ENCODE results near the gene F12.

DNA sequence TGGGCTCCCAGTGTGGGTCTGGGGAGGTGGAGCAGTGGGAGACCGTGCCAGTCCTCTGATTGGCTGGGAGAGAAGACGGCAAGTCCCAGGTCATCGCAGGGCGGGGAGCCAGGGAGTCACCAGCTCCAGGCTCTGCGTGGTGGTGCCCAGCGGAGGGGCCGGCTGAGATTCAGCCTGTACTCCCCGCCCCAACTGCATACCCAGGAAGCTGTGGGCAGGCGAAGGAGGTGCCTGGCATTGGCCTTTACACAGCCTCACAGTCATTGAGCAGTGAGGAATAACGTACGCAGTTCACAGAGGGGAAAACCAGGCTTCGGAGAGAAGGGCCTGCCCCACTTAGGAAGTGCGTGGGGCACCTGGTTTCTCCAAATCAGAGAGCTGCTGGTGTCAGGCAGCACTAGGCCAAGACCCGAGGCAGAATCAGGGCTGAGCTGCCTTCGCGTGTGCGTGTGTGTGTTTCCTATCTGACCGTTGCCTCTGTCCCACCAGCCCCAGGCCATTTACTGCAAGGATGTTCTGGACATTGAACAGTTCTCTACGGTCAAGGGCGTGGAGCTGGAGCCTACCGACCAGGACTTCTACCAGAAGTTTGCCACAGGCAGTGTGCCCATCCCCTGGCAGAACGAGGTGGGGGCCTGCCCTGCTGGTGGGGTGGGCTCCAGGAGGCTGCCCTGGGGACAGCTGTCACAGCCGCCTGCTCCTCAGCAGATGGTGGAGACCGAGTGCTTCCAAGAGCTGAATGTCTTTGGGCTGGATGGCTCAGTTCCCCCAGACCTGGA is 31.0 kb upstream of the F12 start:
- no peak for TF ChIP-seq GATA2 (IDR thresholded peaks at IDR 0.05; ENCODE audit: low read depth, low read length)
- no peak for TF ChIP-seq GATA3 (IDR thresholded peaks at IDR 0.05; ENCODE audit: low read depth, low read length)
